GM23338 (cell line): ENCODE results near the gene MCU.

Experiments
- CREB1 ChIP-seq: fragments of 250-450 bp; sonication (Bioruptor Pico); IDR thresholded peaks from 2 replicates; pipeline ENCODE4 v1.5.0; 2020; ENCODE audit warnings: low read depth, mild to moderate bottlenecking, moderate library complexity
- EZH2 ChIP-seq: fragments of 200-600 bp; sonication (generic); IDR thresholded peaks from one replicate; pipeline ENCODE4 v1.8.0; 2017; ENCODE audit warnings: antibody characterized with exemption, mild to moderate bottlenecking, low read depth; ENCODE audit not compliant: unreplicated experiment
- POLR2AphosphoS5 ChIP-seq: IDR thresholded peaks from 2 replicates; pipeline ENCODE4 v1.6.1; 2016; ENCODE audit warnings: antibody characterized with exemption, low read depth
- TF ChIP-seq, protein P1 (sequence below), 2 experiments: fragments of 200-600 bp in 1 of 2; sonication (generic) in 1 of 2; conservative IDR thresholded peaks; 2 replicates each; pipeline versions ENCODE4 v1.5.1 to v1.6.1; 2016 to 2017; ENCODE audit warnings: antibody characterized with exemption in 2 of 2, low read depth in 2 of 2, mild to moderate bottlenecking in 2 of 2, moderate library complexity in 1 of 2
- TF ChIP-seq, protein P2 (sequence below): IDR thresholded peaks from 2 replicates; pipeline ENCODE4 v1.6.1; 2016; ENCODE audit warnings: antibody characterized with exemption
- TF ChIP-seq, protein P3 (sequence below): IDR thresholded peaks from one replicate; pipeline ENCODE4 v1.6.1; 2018; ENCODE audit warnings: antibody characterized with exemption; ENCODE audit not compliant: unreplicated experiment

DNA sequence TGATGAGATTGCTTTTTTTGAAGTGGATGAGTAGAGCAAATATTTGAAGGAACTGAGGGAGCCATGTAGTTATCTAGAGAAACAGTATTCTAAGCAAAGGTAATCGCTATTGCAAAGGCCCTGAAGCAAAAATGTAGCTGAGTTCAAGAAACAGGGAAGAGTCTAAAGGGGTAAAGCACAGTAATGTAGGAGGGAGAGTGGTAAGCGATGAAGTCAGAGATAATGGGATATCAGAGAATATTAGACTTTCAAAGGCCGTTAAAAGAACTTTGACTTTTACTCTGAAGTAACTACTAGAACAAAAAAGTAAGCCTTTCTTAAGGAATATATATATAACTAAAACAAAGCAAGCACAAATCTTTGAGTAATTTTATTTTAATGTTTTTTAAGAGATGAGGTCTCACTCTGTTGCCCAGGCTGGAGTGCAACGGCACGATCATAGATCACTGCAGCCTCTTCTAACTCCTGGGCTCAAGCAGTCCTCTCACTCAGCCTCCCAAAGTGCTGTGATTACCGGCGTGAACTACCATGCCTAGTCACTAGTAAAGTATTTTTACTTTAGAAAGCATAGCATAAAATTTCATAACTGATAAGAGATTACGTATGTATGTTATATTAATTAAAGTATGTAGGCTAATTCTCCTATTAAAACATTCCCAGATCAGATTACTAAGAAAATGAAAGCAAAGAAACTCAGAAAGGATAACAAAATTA, 139.9 kb downstream of the MCU start:
- no peak for TF ChIP-seq EZH2
- TF ChIP-seq, protein P1, sequence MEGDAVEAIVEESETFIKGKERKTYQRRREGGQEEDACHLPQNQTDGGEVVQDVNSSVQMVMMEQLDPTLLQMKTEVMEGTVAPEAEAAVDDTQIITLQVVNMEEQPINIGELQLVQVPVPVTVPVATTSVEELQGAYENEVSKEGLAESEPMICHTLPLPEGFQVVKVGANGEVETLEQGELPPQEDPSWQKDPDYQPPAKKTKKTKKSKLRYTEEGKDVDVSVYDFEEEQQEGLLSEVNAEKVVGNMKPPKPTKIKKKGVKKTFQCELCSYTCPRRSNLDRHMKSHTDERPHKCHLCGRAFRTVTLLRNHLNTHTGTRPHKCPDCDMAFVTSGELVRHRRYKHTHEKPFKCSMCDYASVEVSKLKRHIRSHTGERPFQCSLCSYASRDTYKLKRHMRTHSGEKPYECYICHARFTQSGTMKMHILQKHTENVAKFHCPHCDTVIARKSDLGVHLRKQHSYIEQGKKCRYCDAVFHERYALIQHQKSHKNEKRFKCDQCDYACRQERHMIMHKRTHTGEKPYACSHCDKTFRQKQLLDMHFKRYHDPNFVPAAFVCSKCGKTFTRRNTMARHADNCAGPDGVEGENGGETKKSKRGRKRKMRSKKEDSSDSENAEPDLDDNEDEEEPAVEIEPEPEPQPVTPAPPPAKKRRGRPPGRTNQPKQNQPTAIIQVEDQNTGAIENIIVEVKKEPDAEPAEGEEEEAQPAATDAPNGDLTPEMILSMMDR (conservative IDR thresholded peaks at IDR 0.05; ENCODE audit: low read depth in 2 of 2) = no peak
- no peak for TF ChIP-seq POLR2AphosphoS5
- TF ChIP-seq, protein P2, sequence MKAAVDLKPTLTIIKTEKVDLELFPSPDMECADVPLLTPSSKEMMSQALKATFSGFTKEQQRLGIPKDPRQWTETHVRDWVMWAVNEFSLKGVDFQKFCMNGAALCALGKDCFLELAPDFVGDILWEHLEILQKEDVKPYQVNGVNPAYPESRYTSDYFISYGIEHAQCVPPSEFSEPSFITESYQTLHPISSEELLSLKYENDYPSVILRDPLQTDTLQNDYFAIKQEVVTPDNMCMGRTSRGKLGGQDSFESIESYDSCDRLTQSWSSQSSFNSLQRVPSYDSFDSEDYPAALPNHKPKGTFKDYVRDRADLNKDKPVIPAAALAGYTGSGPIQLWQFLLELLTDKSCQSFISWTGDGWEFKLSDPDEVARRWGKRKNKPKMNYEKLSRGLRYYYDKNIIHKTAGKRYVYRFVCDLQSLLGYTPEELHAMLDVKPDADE = no peak
- TF ChIP-seq CREB1 (CRISPR knock-in tag) = no peak
- TF ChIP-seq, protein P3, sequence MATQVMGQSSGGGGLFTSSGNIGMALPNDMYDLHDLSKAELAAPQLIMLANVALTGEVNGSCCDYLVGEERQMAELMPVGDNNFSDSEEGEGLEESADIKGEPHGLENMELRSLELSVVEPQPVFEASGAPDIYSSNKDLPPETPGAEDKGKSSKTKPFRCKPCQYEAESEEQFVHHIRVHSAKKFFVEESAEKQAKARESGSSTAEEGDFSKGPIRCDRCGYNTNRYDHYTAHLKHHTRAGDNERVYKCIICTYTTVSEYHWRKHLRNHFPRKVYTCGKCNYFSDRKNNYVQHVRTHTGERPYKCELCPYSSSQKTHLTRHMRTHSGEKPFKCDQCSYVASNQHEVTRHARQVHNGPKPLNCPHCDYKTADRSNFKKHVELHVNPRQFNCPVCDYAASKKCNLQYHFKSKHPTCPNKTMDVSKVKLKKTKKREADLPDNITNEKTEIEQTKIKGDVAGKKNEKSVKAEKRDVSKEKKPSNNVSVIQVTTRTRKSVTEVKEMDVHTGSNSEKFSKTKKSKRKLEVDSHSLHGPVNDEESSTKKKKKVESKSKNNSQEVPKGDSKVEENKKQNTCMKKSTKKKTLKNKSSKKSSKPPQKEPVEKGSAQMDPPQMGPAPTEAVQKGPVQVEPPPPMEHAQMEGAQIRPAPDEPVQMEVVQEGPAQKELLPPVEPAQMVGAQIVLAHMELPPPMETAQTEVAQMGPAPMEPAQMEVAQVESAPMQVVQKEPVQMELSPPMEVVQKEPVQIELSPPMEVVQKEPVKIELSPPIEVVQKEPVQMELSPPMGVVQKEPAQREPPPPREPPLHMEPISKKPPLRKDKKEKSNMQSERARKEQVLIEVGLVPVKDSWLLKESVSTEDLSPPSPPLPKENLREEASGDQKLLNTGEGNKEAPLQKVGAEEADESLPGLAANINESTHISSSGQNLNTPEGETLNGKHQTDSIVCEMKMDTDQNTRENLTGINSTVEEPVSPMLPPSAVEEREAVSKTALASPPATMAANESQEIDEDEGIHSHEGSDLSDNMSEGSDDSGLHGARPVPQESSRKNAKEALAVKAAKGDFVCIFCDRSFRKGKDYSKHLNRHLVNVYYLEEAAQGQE = no peak
